LoVo (cell line): Measurements from ENCODE around the gene USP12.
A peak's percentile ranks its signal among the peaks of the same experiment; 100 is the strongest.
"Not testable (repeated sequence)": the region's sequence is repeated elsewhere in the genome, so short reads cannot be mapped to it uniquely, and the experiment has no call there.

ENCODE experiments used
- DNase-seq: peaks from one replicate; pipeline ENCODE4 v3.0.0-alpha.2; 2016; ENCODE audit warnings: low spot score

USP12 gene

DNA sequence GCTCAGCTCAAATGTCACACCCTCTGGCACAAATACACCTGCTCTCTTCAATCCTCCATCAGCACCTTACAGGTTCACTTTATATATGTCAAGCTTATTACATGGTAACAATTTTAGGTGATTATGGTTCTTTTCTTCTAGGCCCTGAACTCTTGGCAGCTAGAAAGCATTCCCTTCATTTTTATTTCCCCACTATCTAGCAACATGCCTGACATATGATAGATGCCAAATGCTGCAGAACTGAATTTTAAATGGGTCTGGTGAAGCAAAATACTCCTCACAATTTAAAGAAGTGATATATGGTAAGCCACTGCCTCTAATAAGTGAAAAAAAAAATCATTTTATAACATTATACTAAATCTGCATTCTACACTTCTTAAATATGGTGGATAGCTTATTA lies 95.2 kb downstream of the USP12 start:
- no peak for DNase-seq

DNA sequence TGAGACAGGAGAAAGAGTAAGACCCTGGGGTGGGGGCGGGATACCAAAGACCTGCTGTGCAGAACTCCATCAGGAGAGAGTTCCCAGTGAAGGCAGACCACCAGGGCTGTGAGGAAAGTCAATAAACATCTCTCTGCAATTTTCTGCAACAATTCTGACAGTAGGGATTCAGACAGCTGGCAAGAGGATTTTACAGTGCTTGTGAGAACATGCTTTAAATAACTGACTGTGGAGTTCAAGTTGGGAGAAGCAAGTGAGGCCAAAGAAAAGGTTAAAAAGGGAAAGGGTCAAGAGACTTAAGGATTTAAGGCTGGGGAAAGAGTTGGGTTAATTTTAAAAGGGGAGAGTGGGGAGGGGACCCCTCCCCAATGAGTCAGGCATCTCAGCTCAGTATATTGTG lies 98.4 kb downstream of the USP12 start:
- no peak for DNase-seq

DNA sequence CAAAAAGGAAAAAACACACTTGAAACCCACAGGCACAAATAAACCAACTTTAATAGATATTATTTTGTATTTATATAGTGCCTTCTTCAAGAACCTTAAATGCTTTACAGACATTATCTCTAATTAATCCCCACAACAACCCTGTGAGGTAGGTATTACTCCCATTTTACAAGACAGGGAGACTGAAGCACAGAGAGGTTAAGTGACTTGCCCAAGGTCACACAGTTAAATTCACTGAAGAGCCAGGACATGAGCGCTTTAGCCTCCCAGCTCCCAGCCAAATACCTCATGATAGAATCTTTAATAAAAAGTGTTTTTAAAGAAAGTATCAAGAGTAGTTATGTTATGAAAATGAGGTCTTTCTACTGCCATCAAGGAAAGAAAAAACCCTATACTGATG lies 105.5 kb downstream of the USP12 start:
- not testable (repeated sequence) for DNase-seq

GRCh38 chr13:27065582-27065981 lies 106.0 kb downstream of the USP12 start:
- DNase-seq = no peak

DNA sequence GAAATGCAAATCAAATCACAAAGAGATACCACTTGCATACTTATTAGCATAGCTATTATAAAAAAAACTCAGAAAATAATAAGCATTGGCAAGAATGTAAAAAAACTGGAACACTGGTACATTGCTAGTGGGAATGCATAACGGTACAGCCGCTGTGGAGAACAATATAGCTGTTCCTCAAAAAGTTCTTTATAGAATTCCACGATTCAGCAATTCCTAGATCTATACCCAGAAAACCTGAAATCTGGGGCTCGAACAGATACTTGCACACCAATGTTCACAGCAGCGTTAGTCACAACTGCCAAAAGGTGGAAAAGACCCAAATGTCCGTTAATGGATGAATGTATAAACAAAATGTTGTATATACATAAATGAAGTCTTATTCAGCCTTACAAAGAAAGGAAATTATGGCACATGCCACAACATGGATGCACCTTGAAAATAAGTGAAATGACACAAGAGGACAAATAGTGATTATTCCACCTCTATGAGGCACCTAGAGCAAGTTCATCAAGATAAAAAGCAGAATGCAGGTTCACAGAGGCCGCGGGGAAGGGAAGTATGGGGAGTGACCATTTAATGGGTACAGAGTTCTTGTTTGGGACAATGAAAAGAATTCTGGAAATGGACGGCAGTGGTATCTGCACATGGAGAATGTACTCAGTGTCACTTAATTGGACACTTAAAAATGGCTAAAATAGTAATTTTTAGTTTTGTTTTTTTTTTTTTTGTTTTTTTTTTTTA lies 107.2 kb downstream of the USP12 start:
- DNase-seq = no peak

- DNase-seq = no peak
Observed at GRCh38 chr13:27057817-27058216, 113.8 kb downstream of the USP12 start.

GRCh38 chr13:27055526-27055925 lies 116.1 kb downstream of the USP12 start:
- no peak for DNase-seq

DNA sequence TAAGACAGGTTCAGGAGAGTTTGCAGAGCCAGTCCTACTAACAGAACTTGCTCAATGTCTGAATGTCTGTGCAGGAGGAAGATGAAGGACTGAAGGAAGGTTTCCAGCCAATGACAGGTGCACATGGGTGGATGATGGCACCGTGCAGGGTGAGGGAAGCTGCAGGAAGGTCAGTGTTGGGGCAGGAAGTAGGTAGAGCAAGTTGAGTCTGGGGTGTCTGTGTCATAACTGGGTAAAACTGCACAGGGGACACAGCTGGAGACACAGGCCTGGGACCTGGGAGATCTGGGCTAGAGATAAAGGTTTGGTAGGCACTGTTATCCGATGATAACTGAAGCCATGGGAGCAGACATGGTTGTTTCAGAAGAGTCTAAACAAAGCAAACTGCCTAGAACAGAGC lies 116.9 kb downstream of the USP12 start:
- no peak for DNase-seq

DNA sequence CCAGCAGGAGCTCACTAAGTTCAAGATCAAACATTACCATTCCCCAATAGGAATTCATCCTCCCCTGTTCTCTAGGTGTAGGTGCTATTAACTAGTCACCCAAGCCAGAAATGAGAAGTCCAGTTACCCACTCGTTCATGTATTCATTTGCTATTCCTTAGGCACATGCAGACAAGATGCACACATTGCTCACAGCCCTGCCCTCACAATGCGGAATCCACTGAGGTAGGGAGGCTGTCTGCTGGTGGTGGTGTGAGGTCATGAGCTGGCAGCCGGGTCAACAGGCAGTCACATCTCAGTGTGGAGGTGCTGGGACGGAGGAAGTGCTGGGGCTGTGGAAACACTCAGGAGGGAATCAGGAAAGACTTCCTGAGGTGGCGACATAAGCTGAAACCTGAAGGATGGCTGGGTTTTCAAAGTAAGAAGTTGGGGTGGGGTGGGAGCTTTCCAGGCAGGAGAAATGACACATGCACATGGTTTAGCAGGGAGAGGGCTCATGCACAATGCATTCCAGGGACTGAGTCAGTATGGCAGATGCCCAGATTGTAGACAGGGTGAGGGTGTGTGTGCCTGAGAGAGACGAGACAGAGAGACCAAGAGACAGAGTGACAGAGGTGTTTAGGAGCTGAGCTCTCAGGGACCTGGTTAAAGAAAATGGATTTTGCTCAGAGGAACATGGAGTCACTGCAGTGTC lies 117.6 kb downstream of the USP12 start:
- peak; percentile 36 for DNase-seq

GRCh38 chr13:27053210-27053884 lies 118.3 kb downstream of the USP12 start:
- no peak for DNase-seq

GRCh38 chr13:27052551-27053208 lies 118.9 kb downstream of the USP12 start:
- DNase-seq = no peak

DNA sequence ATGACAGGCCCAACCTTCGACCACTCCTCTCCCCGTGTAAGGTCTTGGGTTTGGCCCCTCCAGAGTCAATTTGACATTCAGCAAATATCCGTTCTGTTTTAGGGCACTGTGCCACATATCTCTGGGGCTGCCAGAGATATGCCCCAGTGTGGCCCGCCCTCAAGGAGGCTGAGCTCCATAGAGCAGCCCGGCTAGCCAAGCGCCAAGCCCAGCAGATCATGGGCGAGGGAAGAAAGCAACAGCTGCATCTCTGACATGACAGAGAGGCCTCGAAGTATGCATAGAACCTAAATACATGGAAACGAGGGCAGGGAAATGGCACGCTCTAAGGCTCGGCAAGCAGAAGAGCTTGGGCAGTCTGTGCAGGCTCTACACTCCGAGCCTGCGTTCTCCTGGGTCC lies 124.5 kb downstream of the USP12 start:
- no peak for DNase-seq

- DNase-seq = no peak
Observed at GRCh38 chr13:27044837-27045570, 126.6 kb downstream of the USP12 start.

DNA sequence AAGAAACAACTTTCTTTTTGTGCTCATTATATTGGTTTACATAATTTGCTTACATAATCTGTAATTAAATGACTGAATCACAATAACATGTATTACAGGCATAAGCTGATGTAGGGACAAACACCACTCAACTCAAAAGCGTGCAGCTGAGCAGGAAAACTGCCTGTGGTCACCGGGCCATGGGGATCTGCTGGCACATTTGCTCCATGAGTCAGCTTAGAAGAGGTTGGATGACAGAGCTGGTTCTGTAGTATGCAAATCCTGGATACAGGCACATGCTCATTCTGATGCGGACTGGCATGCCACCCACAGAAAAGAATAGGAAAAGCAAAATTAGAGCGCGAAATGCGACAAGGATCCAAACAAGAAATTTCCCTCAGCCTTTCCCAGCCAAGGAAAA lies 128.6 kb downstream of the USP12 start:
- peak; percentile 45 for DNase-seq

DNA sequence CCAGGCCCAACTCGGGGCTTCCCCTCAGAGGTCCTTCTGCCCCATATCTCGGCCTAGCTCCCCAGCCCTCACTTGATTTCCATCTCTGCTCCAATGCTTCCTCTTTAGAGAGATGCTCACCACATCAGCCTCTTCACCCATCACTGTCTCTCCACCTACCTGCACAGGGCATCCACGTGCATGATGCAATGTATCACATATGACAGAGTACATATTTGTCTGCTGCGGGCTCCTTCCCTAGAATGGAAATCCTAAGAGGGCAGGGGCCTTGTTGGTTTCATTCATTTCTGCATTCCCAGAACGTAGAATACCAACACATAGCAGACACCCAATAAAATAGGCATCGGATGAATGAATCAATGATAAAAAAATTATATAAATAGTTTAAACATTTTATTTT lies 130.3 kb downstream of the USP12 start:
- no peak for DNase-seq

- DNase-seq = no peak
Observed at GRCh38 chr13:27040826-27041108, 130.8 kb downstream of the USP12 start.

GRCh38 chr13:27039171-27039701 lies 132.4 kb downstream of the USP12 start:
- no peak for DNase-seq

- no peak for DNase-seq
Observed at GRCh38 chr13:27038323-27038722, 133.3 kb downstream of the USP12 start.

GRCh38 chr13:27037571-27037970 lies 134.0 kb downstream of the USP12 start:
- DNase-seq = no peak

GRCh38 chr13:27037171-27037570 lies 134.4 kb downstream of the USP12 start:
- DNase-seq = no peak

DNA sequence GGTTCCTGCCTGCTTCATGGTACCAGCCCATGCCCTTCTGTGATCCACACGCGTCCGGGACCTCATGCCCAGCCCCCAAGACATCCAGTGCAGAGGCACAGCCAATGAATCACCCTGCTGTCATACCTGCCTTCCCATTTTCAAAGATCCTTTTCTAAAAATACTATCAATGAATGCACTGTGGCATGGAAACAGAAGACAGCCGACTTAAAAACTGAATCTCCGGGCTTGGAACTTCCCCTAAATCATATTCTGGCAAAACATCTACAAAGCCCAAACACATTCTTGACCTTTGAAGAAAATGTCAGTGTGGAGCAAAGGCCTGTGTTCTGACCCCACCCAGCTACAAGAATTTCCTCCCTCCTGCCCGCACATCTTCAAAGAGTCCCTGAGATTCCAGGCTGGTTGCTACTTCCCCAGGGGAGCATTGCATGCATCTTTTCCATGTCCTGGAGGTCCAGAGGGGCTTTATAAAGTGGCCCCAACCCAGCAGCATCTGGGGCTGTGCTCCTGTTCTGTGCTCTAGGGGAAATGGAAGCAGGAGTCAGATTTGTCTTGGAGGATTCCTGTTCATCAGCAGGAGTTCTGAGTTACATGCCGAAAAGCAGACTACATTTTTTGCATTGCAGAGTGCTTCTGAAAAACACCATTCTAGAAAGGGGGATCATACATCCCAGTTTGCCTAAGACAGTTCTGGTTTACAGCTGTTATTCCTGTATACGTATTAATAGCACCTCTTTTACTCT lies 135.2 kb downstream of the USP12 start:
- DNase-seq = peak; percentile 11
